K562 (cell line): ENCODE measurements around the gene CCR6. TPM values are rescaled to one million over a fixed set of nuclear protein-coding genes. Genes with fewer than 3 reads are reported as not detected.

ENCODE experiments used
- ATAC-seq: fragments of 200-7000 bp; cut with Tn5 transposase; 3 replicates; pipeline ENCODE4 v1.9.1; 2020; ENCODE audit warnings: moderate library complexity
- Bru-seq: library from RNA; stranded (reverse); fragments of 400-500 nt; gene quantifications from one replicate; lab custom pipeline; 2021; lab: Mats Ljungman, UMichigan
- BruChase-seq, 2 experiments: library from RNA; stranded (reverse); fragments of 400-500 nt; gene quantifications; one replicate each; lab custom pipeline; 2021; lab: Mats Ljungman, UMichigan
- BruUV-seq: library from RNA; stranded (reverse); fragments of 400-500 nt; replicated peaks from 2 replicates; lab custom pipeline; 2021; lab: Mats Ljungman, UMichigan
- CTCF ChIA-PET: fragments of 300-600 bp; formaldehyde crosslinking; extraction: SDS; loops from one replicate; lab custom pipeline; 2021; ENCODE audit warnings: low intra/inter-chr PET ratio; lab: Yijun Ruan, JAX
- POLR2A ChIA-PET: fragments of 300-600, 350-650 bp; sonication (Branson Sonifier 250); formaldehyde crosslinking; extraction: SDS; loops from one replicate; lab custom pipeline; 2021; ENCODE audit warnings: antibody characterized with exemption, inconsistent platforms; lab: Yijun Ruan, JAX
- DNase-seq, 4 experiments: peaks; one replicate each; pipeline versions ENCODE4 v3.0.0 to v3.0.0-alpha.2; 2011 to 2018; ENCODE audit warnings: low spot score in 3 of 4, mixed read lengths in 3 of 4; ENCODE audit errors: extremely low read depth in 1 of 4
- FAIRE-seq: peaks from 2 replicates; lab custom pipeline; 2011; peaks lifted over from hg19 to GRCh38; lab: Jason Lieb, UNC
- H2AFZ ChIP-seq: 2 replicates; pipeline ENCODE4 v1.6.0; 2011; ENCODE audit warnings: low read depth, low read length, control low read depth, inconsistent platforms
- H3K27ac ChIP-seq: fragments of 200-600 bp; 3 replicates; pipeline ENCODE4 v1.8.0; 2011; ENCODE audit warnings: low read depth, mild to moderate bottlenecking, control low read depth, inconsistent platforms, low read length, moderate library complexity, mixed read lengths; ENCODE audit errors: extremely low read depth
- H3K27me3 ChIP-seq, 2 experiments: fragments of 300-600 bp in 1 of 2; 2 replicates in 1 of 2; 3 replicates in 1 of 2; pipeline versions ENCODE4 v1.6.0 to v1.8.0; 2011; ENCODE audit warnings: inconsistent platforms in 2 of 2, low read length in 2 of 2, mild to moderate bottlenecking in 1 of 2, mixed read lengths in 1 of 2, moderate library complexity in 1 of 2; ENCODE audit not compliant: control insufficient read depth in 2 of 2, insufficient read depth in 2 of 2
- H3K36me3 ChIP-seq: fragments of 300-600 bp; 3 replicates; pipeline ENCODE4 v1.8.0; 2011; ENCODE audit warnings: mild to moderate bottlenecking, low read length, inconsistent platforms; ENCODE audit not compliant: control insufficient read depth, insufficient read depth
- H3K4me1 ChIP-seq, 2 experiments: fragments of 200-600 bp in 1 of 2; replicated peaks in 1 of 2; 2 replicates in 1 of 2; 3 replicates in 1 of 2; pipeline versions ENCODE4 v1.5.1 to v1.8.0; 2011; ENCODE audit warnings: inconsistent platforms in 2 of 2, low read length in 2 of 2, mild to moderate bottlenecking in 1 of 2, mixed read lengths in 1 of 2, moderate library complexity in 1 of 2; ENCODE audit not compliant: control insufficient read depth in 2 of 2, insufficient read depth in 2 of 2
- H3K4me2 ChIP-seq: 2 replicates; pipeline ENCODE4 v1.6.1; 2011; ENCODE audit warnings: low read length, control low read depth, inconsistent platforms, mixed read lengths; ENCODE audit not compliant: insufficient read depth
- H3K4me3 ChIP-seq: fragments of 200-600 bp; sonication (generic), shearing (Covaris generic); 2 replicates; pipeline ENCODE4 v1.5.1; 2016; ENCODE audit warnings: control low read depth, inconsistent platforms
- H3K79me2 ChIP-seq: fragments of 200-600 bp; 3 replicates; pipeline ENCODE4 v1.8.0; 2011; ENCODE audit warnings: low read length, inconsistent platforms; ENCODE audit not compliant: control insufficient read depth, insufficient read depth
- H3K9ac ChIP-seq, 2 experiments: 2 replicates each; pipeline versions ENCODE4 v1.6.0 to v1.6.1; 2011; ENCODE audit warnings: low read depth in 2 of 2, low read length in 2 of 2, control low read depth in 1 of 2, inconsistent platforms in 1 of 2, mild to moderate bottlenecking in 1 of 2, mixed read lengths in 1 of 2; ENCODE audit not compliant: insufficient read depth in 1 of 2
- H3K9me1 ChIP-seq: one replicate; pipeline ENCODE4 v1.6.0; 2011; ENCODE audit warnings: inconsistent platforms, mild to moderate bottlenecking, low read length, moderate library complexity; ENCODE audit not compliant: control insufficient read depth, insufficient read depth
- H3K9me3 ChIP-seq: replicated peaks from 2 replicates; pipeline ENCODE4 v1.5.1; 2011; ENCODE audit warnings: low read depth, low read length, inconsistent platforms; ENCODE audit not compliant: control insufficient read depth, insufficient read depth
- H4K20me1 ChIP-seq: replicated peaks from 2 replicates; pipeline ENCODE4 v1.6.1; 2011; ENCODE audit warnings: low read length, inconsistent platforms, mixed read lengths; ENCODE audit not compliant: control insufficient read depth, insufficient read depth
- HDAC2 ChIP-seq: fragments of 450-650 bp; IDR thresholded peaks from 2 replicates; pipeline ENCODE4 v1.6.1; 2016; ENCODE audit warnings: mild to moderate bottlenecking
- SMAD1 ChIP-seq: fragments of 150-350 bp; IDR thresholded peaks from 2 replicates; pipeline ENCODE4 v1.6.1; 2014; ENCODE audit warnings: low read length, low read depth; ENCODE audit not compliant: partially characterized antibody
- ZNF124 ChIP-seq: sonication (generic); formaldehyde crosslinking; IDR thresholded peaks from 2 replicates; pipeline ENCODE4 v1.8.1; 2022; ENCODE audit warnings: missing genetic modification reagents
- ZNF175 ChIP-seq: fragments of 200-800 bp; sonication (Bioruptor generic); IDR thresholded peaks from 2 replicates; pipeline ENCODE4 v1.6.1; 2016; ENCODE audit warnings: low read depth, mild to moderate bottlenecking, missing genetic modification characterization, missing compliant biosample characterization
- WGBS: fragments of 100-300 bp; shearing (Covaris generic); methylation state at CpG from one replicate; pipeline ENCODE4 v1.1.6; 2016; ENCODE audit warnings: low coverage, mixed read lengths; ENCODE audit not compliant: insufficient coverage; ENCODE audit errors: missing lambda C conversion rate; 5-methylcytosine and 5-hydroxymethylcytosine counted together
- in situ Hi-C: fragments of 300-500 bp; cut with MboI; formaldehyde crosslinking; loops from 4 replicates; pipeline ENCODE4 v1.15.0; 2018; ENCODE audit warnings: inconsistent platforms, mixed read lengths
- intact Hi-C: fragments of 100-400 bp; cut with micrococcal nuclease; formaldehyde crosslinking; loops from 2 replicates; pipeline ENCODE4 v1.14.2; 2022
- long read RNA-seq, 3 experiments: library from polyadenylated mRNA in 2 of 3; library from RNA in 1 of 3; unstranded in 2 of 3; stranded (forward) in 1 of 3; transcript quantifications; one replicate each; pipeline ENCODE4 v2.0.0, GENCODE V29; 2019 to 2022
- polyA minus RNA-seq, 3 experiments: library from RNA; depleted of rRNA, polyadenylated mRNA; stranded (reverse); fragments of >200 nt; gene quantifications; 2 replicates each; pipeline ENCODE4 v1.2.3, GENCODE V29; 2011
- polyA plus RNA-seq, 8 experiments: library from polyadenylated mRNA; depleted of rRNA in 4 of 8; stranded (reverse) in 5 of 8; unstranded in 3 of 8; fragments of >200 nt; fragmentation: Nextera tagmentation in 2 of 8; fragmentation: Illumina TruSeq in 1 of 8; extraction: Ambion mirVana in 2 of 8; extraction: Trizol in 1 of 8; gene quantifications; 2 replicates each; pipeline versions ENCODE4 v1.2.1 to v1.2.3, GENCODE V29; 2011 to 2014; ENCODE audit warnings: inconsistent platforms in 1 of 8, missing spikeins in 1 of 8
- total RNA-seq, 7 experiments: library from RNA; depleted of rRNA in 6 of 7; stranded (reverse); fragments of >200 nt in 6 of 7; fragmentation: Illumina TruSeq in 2 of 7; extraction: Trizol in 2 of 7; gene quantifications; 2 replicates each; pipeline versions ENCODE4 v1.2.1 to v1.2.3, GENCODE V29; 2011 to 2021; ENCODE audit warnings: low replicate concordance in 1 of 7
- TF ChIP-seq, protein P1 (sequence below): fragments of 250-450 bp; sonication (Bioruptor Pico); IDR thresholded peaks from 2 replicates; pipeline ENCODE4 v1.5.0; 2021; ENCODE audit warnings: mild to moderate bottlenecking, moderate library complexity

Gene CCR6
- not detected in 2 replicates for total RNA-seq (2011; cell fraction: chromatin; rRNA removed; ENCODE audit: low replicate concordance)
- not detected in 2 replicates for total RNA-seq (2011; cell fraction: nucleolus; rRNA removed)
- total RNA-seq (2011; cell fraction: nucleoplasm; rRNA removed) = not detected in 2 replicates
- total RNA-seq (2014; rRNA removed) (not detected in 2 replicates), total RNA-seq (2014; rRNA removed; fragmentation: Illumina TruSeq; extraction: Trizol) (not detected in 2 replicates), total RNA-seq (2015; rRNA removed; fragmentation: Illumina TruSeq; extraction: Trizol) (not detected in 2 replicates), total RNA-seq (2021) (not detected in 2 replicates), polyA plus RNA-seq (2011; rRNA removed) (not detected in 2 replicates), polyA plus RNA-seq (2014; fragmentation: Illumina TruSeq; extraction: Trizol) (not detected in 2 replicates), polyA plus RNA-seq (2014; fragmentation: Nextera tagmentation; extraction: Ambion mirVana) (not detected), polyA plus RNA-seq (2014; rRNA removed) (not detected in 2 replicates), polyA minus RNA-seq (2011; rRNA and poly(A)+ RNA removed) (not detected in 2 replicates), Bru-seq, nascent RNA (not detected), BruChase-seq, experiment 1, labeled RNA remaining after a 2-hour chase (not detected), BruChase-seq, experiment 2, labeled RNA remaining after a 6-hour chase (not detected)
- 0.09 TPM in 1 of 2 replicates, not detected in the other for polyA plus RNA-seq (2011; cell fraction: cytosol; rRNA removed)
- polyA plus RNA-seq (2011; cell fraction: nucleus; rRNA removed) = not detected in 2 replicates
- polyA plus RNA-seq (2012) = not detected in 2 replicates
- not detected in 2 replicates for polyA minus RNA-seq (2011; cell fraction: cytosol; rRNA and poly(A)+ RNA removed)
- not detected in 2 replicates for polyA minus RNA-seq (2011; cell fraction: nucleus; rRNA and poly(A)+ RNA removed)
- long read RNA-seq, experiment 1 = 0 reads
- long read RNA-seq, experiment 2 = 0 reads
- long read RNA-seq, experiment 3 = 0 reads

- CTCF ChIA-PET = no interaction called here
- no peaks in the 10 kb centered on the region for H3K79me2 ChIP-seq
- TF ChIP-seq SMAD1 (no peak), ZNF124 (no peak), HDAC2 (no peak), ZNF175 (CRISPR knock-in tag) (no peak)
- TF ChIP-seq, protein P1, sequence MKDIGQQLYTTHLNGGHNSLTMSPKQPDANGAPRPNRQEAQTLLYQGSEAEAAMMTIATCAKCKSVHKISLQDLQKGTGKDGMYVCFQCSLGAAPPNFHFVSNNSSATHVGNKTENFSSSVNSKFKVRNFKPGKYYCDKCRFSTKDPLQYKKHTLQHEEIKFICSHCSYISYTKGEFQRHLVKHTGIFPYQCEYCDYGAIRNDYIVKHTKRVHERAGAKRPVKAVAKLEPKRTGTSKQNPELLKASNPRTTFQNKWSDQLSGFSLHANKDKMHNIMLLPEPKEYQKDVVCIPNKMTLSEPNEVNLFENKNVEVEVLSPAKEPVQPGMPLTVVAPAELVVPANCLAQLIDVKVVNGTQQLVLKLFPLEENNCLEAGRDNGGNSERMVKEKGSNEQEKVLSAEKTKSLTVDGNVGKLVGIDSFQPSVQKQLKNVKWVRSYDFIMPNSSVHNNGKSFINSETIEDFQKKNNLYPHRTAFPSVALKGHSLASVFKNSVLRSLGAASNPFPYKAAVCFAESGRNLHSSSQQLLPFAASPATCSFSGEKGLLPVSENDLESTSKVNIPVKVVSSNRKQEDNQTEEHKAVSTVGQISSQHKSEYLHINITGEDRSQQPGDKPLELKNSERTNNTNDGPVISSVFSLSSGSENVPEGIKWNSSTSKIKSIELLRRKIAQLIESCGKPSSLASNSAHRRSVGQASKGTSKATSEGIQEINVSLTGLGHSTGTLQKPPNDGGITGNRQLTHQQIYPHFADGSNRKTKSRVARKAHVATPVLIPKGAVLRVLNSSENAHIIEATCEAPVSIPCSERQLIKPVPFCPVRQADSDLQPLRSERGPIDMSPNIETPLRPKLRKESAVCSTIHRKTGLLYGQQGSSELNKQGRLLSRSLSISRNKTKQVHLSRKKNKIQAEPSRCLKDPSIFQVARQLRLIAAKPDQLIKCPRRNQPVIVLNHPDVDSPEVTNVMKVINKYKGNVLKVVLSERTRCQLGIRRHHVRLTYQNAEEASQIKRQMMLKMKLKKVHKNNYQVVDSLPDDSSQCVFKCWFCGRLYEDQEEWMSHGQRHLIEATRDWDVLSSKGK (CRISPR knock-in tag) = no peak
Observed at GRCh38 chr6:167122827-167123657, at the start of gene CCR6. TSS of gene CCR6 (plus strand) at chr6:167123096. CDS start at chr6:167136135, 13,039 bp downstream.

More at GRCh38 chr6:167122827-167123657, at the start of gene CCR6:
- no peaks in the 10 kb centered on the region for H4K20me1 ChIP-seq
- no peak for DNase-seq
- in situ Hi-C loops (no loop called here), intact Hi-C loops (no loop called here)
- no peaks in the 10 kb centered on the region for H3K4me1 ChIP-seq
- no TSS peak for BruUV-seq
- H3K9ac ChIP-seq = no peak within 1 kb of the TSS
- no peaks in the 10 kb centered on the region for H3K36me3 ChIP-seq
- 1% methylated on average over 8 of the region's 8 CpGs for WGBS
- no peak within 1 kb of the TSS for H3K27ac ChIP-seq
- no peak for FAIRE-seq
- H3K9me1 ChIP-seq = no peaks in the 10 kb centered on the region
- H3K27me3 ChIP-seq = peaks cover 2 to 28% of the 10 kb centered on the region in 2 experiments; a peak in 4 of 5 replicates
- POLR2A ChIA-PET = interaction anchor here (0.6 kb wide), 1 partner anchor 527 kb away, joined by 3 read pairs; no protein-coding TSS in a partner anchor
- no peak within 1 kb of the TSS for H3K4me2 ChIP-seq
- H2AFZ ChIP-seq = no peak within 1 kb of the TSS
- H3K4me3 ChIP-seq = no peak within 1 kb of the TSS
- no peak for ATAC-seq
- H3K9me3 ChIP-seq = peaks cover 2% of the 10 kb centered on the region; the same call in 1 of the 2 replicates
